GM19025 (cell line): ENCODE data around the gene FOXP1.

ENCODE experiments used
- ATAC-seq: cut with Tn5 transposase; IDR thresholded peaks from one replicate; pipeline ENCODE4 v1.9.1; 2021; ENCODE audit warnings: mild to moderate bottlenecking, low read depth, moderate library complexity; ENCODE audit not compliant: unreplicated experiment

The FOXP1 gene

DNA sequence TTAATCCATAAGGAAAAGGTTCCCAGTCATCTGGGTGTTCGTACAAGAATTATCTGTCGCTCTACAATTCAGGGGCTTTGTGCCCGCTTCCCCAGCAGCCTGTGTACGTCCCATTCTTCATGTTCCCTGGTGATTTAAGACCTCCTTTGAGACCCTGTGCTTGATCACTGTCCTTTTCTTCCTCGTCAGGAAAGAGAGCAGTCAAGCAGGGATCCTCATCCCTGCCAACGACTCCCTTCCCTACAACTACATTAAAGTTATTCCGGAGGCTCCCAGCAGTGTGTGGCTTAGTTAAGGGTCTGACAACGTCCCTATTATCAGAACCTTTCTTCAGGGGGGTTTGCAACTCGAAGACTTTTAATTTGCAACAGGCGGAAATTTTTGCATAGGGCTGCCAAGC, 175.7 kb downstream of the FOXP1 start:
- ATAC-seq: no peak

DNA sequence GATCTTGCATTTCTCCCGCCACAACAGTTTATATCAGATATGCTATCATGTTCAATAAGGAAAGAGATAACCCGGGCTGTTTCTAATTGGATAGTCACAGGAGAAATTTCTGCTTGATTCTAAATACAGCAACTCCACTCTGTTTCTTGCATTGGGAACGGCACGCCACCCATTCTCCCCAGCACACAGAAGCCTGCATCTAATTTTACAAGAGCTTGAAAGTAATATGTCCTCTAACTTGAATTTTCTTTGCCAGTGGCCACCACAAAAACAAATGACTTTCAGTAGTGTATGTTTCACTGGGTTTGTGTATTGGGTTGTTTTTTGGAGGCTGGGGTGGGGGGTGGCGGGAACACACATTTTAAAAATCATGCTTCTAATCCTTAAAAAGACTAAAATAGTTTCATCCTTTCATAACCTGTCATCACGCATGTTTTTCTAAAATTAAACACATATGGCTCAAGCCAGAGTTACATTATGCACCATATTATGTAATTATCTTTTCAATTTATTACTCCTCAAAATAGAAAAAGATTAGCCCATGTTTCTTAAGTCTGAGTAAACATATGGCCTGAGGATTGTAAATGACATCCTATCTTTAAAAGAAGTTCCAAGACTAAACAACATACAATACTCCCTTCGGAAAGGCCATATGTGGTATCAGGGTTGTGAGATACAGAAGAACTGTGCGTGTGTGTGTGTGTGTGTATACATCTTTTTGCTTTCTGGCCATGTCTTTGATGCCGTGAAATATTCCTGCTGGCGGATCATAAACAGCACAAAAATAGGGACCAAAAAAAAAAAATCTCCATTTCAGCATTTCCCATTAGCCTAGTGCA, 176.3 kb downstream of the FOXP1 start:
- no peak for ATAC-seq

DNA sequence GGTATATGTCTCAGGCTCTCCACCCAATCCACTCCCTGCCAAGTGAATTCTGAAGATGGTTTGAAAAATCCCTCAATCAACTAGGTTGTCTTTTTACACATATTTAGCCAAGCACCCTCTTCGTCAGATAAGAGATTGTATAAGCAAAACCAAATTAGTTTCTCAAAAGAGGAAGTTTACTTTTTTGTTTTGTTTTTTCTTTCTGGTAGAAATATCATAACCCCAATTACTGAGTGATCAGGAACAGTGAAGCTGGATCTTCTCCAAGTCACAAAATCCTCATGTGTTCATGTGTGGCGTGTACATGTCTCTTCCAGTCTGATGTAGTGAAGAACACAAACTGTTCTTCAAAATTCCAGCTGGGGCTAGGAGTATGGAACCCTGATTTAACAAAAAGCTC, 180.6 kb downstream of the FOXP1 start:
- ATAC-seq: no peak

DNA sequence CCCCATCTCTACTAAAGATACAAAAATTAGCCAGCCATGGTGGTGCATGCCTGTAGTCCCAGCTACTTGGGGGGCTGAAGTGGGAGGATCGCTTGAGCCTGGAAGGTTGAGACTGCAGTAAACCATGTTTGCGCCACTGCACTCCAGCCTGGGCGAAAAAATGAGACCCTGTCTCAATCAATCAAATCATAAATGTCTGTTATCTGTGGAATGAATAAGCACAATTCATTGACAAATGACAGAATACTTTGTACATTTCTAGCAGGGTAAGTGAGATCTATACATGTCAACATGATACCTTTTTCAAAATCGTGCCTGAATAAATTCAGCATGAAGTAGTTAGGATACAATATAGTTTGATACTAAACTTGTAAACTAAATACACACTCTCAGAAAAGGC, 181.2 kb downstream of the FOXP1 start:
- ATAC-seq: no peak

DNA sequence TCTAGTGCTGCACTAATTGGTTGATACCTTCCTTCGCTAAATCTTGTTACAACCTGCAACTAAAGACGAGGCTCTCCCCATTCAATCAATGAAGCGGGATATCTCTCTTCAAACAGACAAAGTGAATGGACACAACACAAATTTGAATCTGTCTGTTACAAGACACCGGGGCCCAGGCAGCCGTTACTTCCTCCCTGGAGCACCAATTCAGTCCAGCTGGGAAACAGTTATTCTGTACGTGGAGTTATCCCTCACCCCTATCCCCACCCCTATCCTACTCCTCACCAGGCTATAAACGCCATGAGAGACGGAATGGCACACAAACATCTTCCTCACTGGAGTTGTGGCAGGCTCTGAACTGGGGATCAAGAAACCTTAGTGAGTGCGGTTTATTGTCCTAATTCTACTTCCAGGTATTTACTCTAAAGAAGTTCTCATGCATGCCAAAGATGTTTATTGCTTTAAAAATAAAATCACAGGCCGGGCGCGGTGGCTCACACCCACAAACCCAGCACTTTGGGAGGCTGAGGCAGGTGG, 181.8 kb downstream of the FOXP1 start:
- ATAC-seq: no peak

DNA sequence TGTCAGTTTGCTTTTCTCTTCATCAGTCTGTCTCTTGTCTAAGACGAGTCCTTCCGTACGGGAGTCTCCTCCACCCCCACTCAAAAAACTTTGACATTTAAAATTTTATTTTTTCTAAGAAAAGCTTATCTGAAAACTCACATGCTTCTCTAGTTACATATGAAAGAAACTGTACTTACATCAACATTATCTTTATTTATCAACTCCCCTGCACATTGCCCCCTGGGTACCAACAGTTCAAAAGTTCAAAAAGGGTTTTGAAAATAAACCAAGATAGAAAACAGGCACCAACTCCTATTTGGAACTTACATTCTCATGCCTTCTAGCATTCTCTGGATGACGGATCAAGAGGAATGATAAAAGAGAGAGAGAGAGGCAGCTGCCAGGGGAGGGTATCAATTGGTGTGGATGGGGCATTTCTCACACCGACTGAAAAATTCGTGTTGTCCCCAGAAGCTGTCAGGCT, 182.5 kb downstream of the FOXP1 start:
- no peak for ATAC-seq

DNA sequence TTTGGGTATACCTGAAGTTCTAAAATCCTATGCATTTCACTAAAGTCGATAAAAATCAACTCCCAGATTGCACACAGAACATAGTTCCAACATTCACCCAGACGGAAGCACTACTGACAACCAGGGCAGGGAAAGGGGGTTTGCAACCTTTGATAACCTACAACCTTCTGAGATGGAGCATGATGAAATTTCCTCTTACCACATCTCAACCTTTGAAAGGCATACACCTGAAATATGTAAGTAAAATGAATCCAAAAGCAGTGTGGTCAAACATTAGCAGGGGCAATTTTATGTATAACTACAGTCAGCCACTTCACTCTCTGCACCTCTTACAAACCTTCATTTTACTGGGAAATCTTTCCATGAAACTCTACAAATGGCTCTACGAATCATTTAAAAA, 184.1 kb downstream of the FOXP1 start:
- ATAC-seq: no peak

DNA sequence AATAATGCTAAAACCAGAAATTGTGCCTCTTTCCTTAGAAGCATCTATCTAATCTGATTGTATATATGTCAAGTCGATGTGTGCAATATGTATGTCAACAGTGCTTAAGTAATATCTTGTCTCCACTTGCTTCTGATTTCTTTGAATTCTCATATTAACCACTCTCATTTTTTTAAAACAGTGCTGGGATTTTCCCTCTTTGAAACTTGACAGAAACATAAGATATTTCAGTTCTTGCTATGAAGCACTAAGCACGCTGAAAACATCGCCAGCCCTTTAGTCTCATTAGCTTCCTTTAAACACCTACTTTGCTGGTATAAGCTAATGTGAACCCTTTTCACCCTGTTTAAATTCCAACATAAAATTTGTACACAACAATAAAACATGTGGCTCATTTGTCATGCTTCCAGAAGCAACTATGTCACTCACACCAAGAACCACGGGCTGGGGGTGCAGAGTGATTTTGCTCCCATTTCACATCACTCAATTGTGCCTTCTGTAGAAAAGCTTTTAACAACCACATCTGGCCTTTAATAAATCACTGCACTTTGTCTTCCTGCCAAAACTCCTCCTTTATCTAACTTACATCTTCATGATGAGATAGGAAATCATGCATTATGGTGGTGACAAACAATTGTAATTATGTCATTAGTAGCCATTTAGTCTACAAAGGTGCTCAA, 185.2 kb downstream of the FOXP1 start:
- ATAC-seq: no peak

DNA sequence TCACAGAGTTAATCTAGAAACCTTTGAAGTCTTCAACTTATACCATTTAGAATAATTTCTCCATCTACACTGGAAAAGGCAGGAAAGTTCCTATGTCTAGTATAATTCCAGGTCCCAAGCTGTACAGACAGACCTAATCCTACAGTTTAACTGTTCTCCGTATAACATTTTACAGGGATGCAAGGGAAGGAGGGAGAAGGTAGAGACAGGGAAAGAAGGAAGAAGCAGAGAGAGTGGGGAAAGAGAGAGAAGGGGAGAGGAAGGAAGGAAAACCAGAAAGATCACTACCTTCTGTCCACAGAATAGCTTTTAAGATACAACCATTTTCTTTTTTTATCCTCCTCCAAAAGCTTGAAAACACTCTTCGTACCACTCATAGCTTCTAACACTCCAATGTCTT, 185.8 kb downstream of the FOXP1 start:
- ATAC-seq: no peak

DNA sequence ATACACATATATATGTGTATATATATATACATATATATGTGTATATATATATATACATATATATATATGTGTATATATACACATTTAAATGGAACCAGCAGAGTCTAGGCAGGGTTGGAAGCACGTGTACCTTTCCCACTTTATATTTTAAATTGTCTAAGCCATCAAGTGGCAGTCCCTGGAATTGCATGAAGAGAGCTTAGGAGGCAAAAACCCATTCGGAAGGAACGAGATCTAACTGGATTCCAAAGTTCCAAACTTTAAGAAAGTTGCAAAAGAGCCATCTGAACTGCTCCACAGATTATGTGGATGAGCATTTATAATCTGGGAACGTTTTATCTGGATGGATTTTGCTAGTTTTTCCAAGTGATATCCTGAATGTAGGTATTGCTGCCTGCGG, 186.5 kb downstream of the FOXP1 start:
- no peak for ATAC-seq

DNA sequence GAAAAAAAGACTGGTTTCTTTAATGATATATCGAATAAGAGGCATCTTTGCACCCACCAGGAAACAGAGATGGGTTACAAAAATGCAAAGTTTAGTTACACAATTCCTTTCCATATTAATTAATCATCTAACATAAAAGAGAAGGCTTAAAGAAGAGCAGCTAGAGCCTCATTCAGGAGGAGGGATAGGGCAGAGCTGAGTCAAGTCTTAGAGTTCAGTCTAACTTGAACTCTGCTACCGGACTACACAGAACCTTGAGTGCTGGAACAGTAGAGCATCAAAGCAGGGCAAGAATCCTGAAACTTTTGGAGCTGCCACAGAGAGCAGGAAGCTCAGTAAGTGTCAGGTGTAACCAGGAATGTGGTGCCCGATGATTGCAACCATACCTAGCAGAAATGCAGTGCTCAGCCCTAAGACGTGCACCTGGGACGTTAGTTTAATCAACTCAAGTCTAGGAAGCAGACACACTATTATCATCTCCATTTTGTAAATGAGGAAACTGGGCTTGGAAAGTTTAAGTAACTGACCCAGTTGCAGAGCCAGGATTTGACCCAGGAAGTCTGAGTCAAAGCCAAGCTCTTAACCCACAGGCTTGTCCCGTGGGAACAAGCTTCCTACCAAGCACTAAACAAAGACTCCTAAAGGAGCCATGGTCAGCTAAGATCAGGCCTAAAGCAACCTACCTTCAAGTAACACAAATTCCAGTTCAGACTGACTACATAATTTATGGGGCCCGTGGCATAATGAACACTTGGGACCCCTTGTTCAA, 187.4 kb downstream of the FOXP1 start:
- no peak for ATAC-seq

DNA sequence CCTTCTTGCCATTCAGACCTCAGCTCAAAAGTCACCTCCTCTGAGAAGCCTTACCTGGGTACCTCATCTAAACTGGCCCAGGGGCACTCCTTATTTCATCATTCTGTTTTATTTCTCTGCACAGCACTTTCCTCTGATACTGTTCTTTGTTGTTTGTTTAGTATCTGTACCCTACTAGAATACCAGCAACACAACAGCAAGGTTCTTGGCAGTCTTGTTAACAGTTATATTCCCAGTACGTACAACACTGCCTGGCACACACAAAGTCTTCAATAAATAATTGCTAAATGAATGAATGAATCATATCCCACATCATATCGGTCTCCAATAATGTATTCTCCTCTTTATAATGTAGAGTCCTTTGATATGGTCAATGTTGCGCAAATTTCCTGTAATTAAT, 188.1 kb downstream of the FOXP1 start:
- ATAC-seq: no peak

DNA sequence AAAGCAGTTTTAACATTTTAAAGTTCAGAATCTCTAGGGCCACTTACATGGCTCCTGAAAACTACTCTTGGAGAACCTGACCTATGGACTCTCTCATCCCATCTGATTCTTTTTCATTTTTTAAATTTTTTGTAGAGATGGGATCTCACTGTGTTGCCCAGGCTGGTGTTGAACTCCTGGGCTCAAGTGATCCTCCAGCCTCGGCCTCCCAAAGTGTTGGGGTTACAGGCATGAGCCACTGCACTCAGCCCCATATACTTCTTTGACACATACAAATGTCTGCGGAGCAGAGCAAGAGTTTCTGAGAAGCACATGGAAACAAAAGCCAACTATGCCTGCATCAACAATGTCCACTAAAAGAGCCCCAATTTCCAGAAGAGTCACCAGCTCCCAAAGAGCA, 189.8 kb downstream of the FOXP1 start:
- no peak for ATAC-seq

DNA sequence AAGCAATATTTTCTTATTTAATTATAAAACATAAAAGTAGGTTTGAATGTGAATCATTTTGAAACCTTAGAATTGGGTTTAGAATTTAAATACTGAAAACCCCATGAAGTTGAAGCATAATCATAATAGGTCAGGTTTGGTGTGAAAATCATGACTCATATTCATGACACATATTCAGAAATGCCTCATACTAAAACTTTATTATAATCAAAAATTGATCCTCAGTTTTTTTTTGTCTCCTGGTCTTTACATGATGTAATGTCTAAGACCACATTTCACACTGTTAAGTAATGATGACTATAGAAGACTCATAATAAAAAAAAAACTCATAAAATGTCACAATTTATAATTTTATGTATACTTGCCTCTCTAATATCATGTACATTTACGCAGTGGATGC, 190.4 kb downstream of the FOXP1 start:
- ATAC-seq: peak; percentile 36

DNA sequence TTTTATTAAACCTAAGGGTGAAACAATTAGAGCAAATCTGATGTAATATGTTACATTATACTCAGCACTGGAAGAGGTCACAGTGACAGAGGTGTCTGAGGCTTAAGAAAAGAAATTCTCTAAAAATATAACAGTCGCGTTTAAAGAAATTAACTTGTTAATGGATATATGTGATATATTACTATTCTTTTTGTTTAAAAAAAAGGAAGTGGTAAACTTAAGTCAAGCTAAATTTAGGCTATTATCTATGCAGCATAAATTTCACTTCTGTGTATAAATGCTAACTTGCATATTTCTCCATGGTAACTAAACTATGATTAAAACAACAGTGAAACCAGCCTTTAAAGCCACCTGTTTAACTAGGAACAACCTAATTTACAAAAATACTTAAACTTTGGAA, 191.3 kb downstream of the FOXP1 start:
- peak; percentile 66 for ATAC-seq

DNA sequence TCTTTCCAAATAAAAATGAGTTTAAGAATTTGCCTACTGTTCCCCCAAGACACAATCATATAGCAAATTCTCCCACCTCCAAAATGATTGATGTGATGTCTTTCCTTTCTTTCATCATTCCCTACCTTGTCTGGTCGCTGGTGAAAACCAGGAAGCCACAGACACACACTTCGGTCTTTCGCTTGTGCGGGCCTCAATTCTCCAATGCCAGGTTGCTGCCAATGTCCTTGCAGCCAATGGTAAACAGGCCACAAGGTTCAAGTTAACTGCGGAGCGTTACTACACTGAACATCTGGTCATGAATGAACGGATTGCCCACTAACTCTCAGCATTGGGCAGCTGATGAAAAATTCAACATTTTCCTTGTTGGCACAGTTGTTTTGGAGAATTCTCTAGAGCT, 192.2 kb downstream of the FOXP1 start:
- no peak for ATAC-seq

DNA sequence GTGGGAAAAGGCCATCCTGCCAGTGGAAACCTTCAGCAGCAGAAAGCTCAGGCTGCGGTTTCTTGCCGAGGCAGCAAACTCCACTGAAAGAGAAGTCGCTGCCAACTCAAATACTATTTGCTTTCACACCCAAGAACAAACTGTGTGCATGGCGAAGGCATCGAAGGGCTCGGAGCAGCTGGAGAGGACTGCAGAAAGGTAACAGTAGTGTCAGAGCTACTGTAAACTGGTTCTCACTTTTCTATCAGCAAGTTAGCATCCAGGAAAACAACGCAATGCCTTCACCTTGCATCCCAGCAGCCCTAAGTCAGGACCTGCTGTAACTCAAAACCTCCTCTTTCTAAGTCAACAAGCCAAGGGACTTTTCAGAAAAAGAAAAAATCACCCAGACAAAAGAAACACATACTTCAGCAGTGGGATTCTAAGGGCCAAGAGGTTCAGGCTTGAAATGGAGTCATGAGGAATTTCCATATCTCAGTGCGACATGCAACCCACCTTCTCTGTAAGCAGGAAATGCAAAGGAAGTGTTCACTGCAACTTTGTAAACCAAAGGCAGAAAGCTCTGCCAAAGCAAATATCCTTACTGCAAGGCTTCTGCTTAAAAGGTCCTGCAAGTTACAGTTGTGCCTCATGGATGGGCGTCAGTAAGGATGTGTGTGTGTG, 193.5 kb downstream of the FOXP1 start:
- no peak for ATAC-seq

DNA sequence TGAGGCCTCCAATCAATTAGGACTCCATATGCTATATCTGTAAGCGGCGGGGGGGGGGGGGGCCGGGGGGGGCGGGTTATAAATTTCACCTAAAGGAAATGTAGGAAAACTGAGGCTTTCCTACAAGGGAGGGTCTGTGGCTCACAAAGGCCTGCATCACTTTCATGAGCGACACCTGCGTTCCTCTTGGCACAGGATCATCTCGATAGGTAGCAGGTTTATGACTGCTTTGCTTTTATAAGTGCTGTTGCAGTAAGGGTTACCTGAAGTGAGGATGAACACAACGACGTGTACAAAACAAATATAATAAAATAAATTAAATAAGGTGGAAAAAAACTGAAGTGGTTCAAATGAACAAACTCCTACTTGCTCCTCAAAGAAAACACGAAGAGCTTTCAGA, 194.3 kb downstream of the FOXP1 start:
- no peak for ATAC-seq

DNA sequence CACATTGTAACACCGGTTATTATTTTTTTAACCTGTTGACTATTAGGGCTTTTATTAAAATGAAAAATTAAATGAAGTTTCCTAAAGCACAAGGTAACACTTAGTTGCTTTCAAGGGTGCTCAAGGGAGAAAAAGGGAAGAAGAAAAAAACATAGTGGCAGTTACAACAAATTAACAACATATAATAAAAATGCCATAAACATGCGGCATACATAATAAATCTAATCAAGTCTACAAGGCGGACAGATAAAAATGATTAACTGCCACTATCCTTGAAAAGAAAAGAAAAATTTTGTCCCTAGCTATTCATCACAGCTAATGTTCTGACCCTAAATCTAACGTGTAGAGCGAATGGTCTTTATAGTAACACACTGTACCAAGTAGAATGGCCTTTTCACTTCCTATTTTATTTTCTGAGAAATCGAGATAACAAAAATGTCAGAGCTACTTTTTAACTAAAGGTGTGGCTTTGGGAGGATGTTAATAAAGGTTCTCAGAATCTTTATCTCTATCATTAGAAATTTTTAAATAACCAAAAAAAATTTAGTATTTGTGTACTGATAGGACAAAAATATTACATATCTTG, 194.9 kb downstream of the FOXP1 start:
- no peak for ATAC-seq

DNA sequence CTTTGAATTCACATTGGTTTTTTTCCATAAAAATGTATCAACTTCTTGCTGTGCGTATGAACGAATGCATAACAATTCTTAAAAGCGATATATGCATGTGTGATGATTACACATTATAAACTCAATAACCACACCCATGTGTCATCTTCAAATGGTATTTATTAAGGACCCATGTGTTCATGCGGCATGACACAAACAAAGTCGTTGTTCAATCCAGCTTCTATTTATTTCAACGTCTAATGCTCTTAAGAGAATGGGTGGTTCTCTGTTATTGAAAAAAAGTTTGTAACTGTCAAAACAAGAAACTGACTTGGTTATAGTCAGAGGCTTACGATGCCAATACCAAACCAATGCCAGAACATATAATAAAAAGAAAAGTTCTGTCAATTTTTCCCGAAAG, 195.9 kb downstream of the FOXP1 start:
- no peak for ATAC-seq
